ENCODE measurements around the gene GLB1L3.

GLB1L3 gene

DNA sequence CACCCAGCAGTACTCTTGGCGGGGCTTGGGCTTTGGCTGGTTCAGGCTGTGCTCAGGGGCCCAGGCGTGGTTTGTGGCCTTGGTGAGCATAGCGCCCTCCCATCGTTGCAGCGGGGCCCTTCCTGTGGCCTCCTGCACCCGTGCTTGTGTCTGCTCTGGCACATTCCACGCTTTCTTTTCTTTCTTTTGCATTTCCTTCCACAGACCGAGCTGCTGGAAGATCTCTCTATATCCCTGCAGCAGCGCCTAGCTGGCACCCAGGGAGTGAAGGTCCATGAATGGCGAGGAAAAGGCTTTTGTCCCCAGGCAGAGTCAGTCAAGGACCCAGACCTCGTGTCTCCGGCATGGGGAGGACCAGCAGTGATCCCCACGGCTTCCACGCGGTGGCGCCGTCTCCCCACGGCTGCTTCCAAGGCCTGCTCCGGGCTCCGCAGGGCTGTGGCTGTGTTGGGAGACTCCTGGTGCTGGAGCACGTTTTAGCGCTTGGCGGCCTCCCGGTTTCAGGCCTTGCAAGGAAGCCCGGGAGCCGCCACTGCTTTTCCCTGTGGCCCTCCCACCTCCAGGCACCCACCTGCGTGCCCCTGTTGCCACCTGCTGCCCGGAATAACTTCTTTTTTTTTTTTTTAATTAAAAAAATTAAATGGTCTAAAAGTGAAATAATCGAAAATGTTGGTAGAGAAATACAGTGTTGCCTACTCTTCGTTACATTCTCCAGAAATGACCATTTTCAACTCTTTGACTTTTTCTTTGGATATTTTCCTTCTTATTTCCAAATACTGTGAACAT lies 84.1 kb downstream of the GLB1L3 start:
- peak overlapping the region; percentile 29 for H2AFZ ChIP-seq (ENCODE audit: low read depth, low read length)
- H3K27me3 ChIP-seq (ENCODE audit: insufficient read depth, low read length): no peaks in the 10 kb centered on the region
- H3K4me1 ChIP-seq (ENCODE audit: insufficient read depth, low read length): no peaks in the 10 kb centered on the region
- H3K36me3 ChIP-seq (ENCODE audit: insufficient read depth, low read length): no peaks in the 10 kb centered on the region
- H3K4me3 ChIP-seq (ENCODE audit: low read length): no peak overlapping the region
- H3K9me3 ChIP-seq (ENCODE audit: low read length): no peaks in the 10 kb centered on the region

DNA sequence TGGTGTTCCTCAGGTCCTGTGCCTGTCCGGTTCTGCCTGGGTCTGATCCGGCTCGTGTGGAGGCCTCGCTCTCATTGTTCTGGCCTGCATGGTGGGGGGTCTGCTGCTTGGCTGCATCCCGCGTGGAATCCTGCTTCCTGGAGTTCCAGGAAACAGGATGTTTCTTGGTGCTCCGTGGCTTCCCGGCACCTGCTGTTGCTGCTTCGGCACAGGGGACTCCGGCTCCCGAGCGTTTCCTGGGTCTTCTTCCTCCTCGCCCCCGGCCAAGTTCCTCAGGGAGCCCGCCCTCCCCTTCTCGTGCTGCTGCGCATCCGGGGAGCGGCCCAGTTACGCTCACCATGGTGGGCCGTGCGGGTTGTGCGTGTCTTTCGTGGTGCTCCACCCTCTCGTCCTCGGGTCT lies 85.5 kb downstream of the GLB1L3 start:
- Histone ChIP-seq H3K4me3 (ENCODE audit: low read length) (no peak overlapping the region), H3K27me3 (ENCODE audit: insufficient read depth, low read length) (no peaks in the 10 kb centered on the region), H3K4me1 (ENCODE audit: insufficient read depth, low read length) (no peaks in the 10 kb centered on the region), H3K36me3 (ENCODE audit: insufficient read depth, low read length) (no peaks in the 10 kb centered on the region), H3K9me3 (ENCODE audit: low read length) (no peaks in the 10 kb centered on the region), H2AFZ (ENCODE audit: low read depth, low read length) (no peak overlapping the region)

DNA sequence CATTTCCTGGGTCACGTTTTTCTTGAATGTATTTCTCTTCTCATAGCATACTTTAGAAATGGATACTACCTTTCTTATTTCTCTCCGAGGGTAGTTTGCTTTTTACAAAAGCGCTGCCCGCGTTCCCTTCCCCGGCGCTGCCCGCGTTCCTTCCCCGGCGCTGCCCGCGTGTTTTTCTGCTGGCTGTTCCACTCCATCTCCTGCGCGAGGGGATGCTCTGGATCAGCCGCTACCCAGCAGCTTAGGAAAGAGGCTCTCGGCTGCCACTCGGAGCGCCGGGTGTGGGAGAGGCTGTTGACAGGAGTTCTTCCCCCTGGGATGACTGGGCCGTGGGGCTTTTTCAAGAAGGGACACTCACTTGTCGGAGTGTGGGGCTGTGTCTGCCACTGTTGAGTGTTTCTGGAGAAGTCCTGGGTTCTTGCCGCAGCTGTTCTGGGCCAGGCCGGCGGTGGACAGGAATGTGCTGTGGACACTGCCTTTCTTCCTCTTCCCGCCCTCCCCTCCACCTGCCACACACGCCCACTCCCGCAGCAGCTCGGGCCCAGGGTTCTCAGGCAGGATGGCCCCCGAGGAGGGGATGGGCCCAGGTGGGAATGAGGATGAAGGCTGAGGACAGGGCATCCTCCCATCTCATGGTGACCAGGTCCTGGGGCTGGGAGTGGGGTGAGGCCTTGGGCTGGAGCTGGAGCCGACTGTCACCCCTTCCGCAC lies 86.2 kb downstream of the GLB1L3 start:
- no peaks in the 10 kb centered on the region for H3K27me3 ChIP-seq (ENCODE audit: insufficient read depth, low read length)
- H3K36me3 ChIP-seq (ENCODE audit: insufficient read depth, low read length): no peaks in the 10 kb centered on the region
- no peak overlapping the region for H3K4me3 ChIP-seq (ENCODE audit: low read length)
- no peaks in the 10 kb centered on the region for H3K9me3 ChIP-seq (ENCODE audit: low read length)
- H2AFZ ChIP-seq (ENCODE audit: low read depth, low read length): no peak overlapping the region
- H3K4me1 ChIP-seq (ENCODE audit: insufficient read depth, low read length): no peaks in the 10 kb centered on the region

DNA sequence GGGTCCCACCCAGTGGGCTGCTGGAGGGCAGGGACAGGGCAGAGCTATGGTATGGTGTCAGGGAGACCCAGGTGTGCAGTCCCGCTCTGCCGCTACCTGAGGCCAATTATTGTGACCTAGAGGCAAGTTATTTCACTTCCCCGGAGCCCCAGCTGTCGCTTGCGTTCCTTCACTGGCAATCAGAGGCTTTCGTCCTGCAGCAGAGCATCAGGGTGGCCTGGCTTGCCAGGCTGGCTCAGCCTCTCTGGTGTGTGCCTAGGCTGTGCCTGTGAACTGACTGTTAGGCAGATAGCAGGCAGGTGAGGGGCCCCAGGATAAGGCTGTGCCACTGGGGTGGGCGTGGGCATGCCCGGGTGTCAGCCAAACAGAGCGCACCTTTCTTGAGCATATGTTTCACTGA lies 87.0 kb downstream of the GLB1L3 start:
- H3K36me3 ChIP-seq (ENCODE audit: insufficient read depth, low read length): no peaks in the 10 kb centered on the region
- H2AFZ ChIP-seq (ENCODE audit: low read depth, low read length): no peak overlapping the region
- no peak overlapping the region for H3K4me3 ChIP-seq (ENCODE audit: low read length)
- no peaks in the 10 kb centered on the region for H3K4me1 ChIP-seq (ENCODE audit: insufficient read depth, low read length)
- no peaks in the 10 kb centered on the region for H3K9me3 ChIP-seq (ENCODE audit: low read length)
- H3K27me3 ChIP-seq (ENCODE audit: insufficient read depth, low read length): no peaks in the 10 kb centered on the region

DNA sequence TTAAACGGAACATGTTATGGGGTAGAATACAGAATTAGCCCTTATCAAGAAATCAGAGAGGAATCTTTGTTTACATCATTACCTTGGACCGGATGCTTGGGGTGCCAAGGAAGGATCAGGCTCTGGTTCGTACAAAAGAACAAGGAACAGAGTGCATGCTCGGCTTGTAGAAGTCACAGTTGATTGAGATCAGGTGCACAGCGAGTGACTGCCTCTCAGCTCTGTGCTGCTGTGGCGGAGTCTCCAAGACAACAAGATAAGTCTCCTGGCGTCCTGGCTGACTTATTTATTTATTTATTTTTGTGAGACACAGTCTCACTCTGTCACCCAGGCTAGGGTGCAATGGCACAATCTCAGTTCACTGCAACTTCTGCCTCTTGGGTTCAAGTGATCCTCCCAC lies 87.4 kb downstream of the GLB1L3 start:
- no peaks in the 10 kb centered on the region for H3K27me3 ChIP-seq (ENCODE audit: insufficient read depth, low read length)

DNA sequence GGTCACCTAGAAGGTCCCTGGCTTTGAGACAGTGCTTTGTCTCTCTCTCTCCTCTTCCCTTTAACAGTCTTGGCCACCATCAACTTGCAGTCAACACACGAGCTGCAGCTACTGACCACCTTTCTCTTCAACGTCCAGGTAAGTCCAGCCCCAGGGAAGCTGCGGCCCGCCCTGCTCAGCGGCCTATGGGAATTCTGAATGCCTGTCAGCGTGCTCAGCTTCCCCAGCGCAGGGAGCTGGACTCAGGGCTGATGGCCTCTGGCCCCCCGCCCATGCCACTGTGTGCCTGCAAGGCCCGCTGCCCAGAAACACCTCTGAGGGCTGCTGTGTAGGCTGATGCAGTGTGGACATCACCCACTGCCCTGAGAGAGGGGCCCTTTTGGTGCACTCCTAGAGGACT lies 88.1 kb downstream of the GLB1L3 start:
- Histone ChIP-seq H3K9me3 (ENCODE audit: low read length) (no peaks in the 10 kb centered on the region), H3K4me1 (ENCODE audit: insufficient read depth, low read length) (no peaks in the 10 kb centered on the region), H3K4me3 (ENCODE audit: low read length) (no peak overlapping the region), H3K36me3 (ENCODE audit: insufficient read depth, low read length) (no peaks in the 10 kb centered on the region), H2AFZ (ENCODE audit: low read depth, low read length) (no peak overlapping the region), H3K27me3 (ENCODE audit: insufficient read depth, low read length) (no peaks in the 10 kb centered on the region)

More for the DNA sequence above, 87.4 kb downstream of the GLB1L3 start:
- H3K36me3 ChIP-seq (ENCODE audit: insufficient read depth, low read length): no peaks in the 10 kb centered on the region
- no peak overlapping the region for H2AFZ ChIP-seq (ENCODE audit: low read depth, low read length)
- H3K4me3 ChIP-seq (ENCODE audit: low read length): no peak overlapping the region
- H3K9me3 ChIP-seq (ENCODE audit: low read length): no peaks in the 10 kb centered on the region
- no peaks in the 10 kb centered on the region for H3K4me1 ChIP-seq (ENCODE audit: insufficient read depth, low read length)

DNA sequence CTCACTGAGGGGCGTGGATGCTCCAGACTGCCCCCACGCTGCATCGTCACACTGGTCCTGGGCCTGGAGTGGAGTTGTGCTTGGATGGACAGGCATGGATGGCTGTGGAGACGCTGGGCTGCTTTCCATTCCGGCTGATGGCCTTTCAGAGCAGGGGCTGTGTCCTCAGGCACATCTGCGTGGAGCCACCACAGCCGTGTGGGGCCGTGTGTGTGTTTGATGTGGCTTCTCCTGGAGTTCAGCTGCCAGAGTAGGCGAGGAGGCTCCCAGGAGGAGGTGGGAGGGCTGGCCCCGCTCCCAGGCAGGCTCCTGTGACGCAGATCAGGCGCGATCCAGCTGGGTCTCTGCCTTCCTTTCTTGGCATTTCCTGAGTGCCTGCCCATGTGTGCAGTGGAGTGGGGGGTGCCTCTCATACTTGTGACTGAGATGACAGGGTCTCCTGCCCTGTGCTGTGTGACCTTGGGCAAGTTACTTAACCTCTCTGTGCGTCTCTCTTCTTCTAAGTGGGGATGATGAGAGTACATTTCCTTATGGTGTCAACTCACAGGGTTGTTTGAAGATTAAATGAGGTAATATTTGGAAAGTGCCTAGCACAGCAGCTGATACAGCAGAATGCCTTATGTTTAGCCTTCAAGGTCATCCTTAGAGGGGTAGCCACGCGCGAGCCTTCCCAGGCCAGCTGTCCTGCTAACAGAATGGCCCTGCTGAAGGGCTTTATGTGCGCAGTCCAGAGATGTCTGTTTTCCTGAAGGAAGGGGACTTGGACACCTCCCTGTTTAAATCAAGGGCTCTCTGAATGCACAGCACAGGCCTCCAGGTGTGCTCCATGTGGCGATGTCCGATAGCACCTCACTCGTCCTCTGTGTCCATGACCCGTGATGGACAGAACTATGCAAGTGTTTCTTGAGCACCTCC lies 89.1 kb downstream of the GLB1L3 start:
- Histone ChIP-seq H3K36me3 (ENCODE audit: insufficient read depth, low read length) (no peaks in the 10 kb centered on the region), H3K27me3 (ENCODE audit: insufficient read depth, low read length) (no peaks in the 10 kb centered on the region), H3K4me1 (ENCODE audit: insufficient read depth, low read length) (no peaks in the 10 kb centered on the region), H3K9me3 (ENCODE audit: low read length) (no peaks in the 10 kb centered on the region), H2AFZ (ENCODE audit: low read depth, low read length) (no peak overlapping the region), H3K4me3 (ENCODE audit: low read length) (no peak overlapping the region)

DNA sequence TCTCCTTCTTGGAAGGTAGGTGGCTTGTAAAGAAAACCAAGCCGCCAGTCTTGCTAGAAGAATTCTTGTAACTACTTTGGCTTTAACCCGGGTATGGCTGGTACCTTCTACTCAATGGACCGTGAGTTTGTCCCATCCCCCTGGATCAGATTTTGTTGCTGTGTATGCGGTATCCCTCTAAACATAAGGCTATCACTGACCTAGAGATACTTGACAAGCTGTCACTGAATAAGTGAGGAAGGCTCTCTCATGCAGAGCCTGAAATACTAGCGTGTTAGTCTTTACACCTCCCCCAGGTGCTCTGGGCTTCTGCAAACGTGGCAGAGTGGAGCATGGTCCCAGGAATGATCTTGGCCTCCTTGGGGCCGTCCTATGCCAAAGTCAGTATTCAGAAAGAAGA lies 90.1 kb downstream of the GLB1L3 start:
- Histone ChIP-seq H3K27me3 (ENCODE audit: insufficient read depth, low read length) (no peaks in the 10 kb centered on the region), H2AFZ (ENCODE audit: low read depth, low read length) (no peak overlapping the region), H3K36me3 (ENCODE audit: insufficient read depth, low read length) (peaks cover 2% of the 10 kb centered on the region), H3K4me3 (ENCODE audit: low read length) (no peak overlapping the region), H3K4me1 (ENCODE audit: insufficient read depth, low read length) (no peaks in the 10 kb centered on the region), H3K9me3 (ENCODE audit: low read length) (no peaks in the 10 kb centered on the region)

DNA sequence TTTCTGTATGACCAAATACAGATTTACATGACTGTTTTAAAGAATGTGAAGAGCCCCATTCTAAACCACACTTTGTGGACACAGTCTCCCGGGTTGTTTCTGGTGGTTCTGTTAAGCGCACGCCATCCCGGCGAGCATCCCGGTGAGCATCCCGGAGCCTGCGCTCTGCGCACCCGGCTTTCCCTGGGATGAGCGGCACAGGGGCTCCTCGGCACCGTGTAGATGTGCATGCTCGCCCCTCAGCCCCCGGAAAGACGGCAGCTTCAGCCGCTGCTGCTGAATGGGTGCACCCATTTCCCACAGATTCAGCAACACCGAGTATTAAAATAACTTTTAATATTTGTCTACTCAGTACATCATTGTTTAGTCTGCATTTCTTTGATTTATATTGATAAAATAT lies 91.6 kb downstream of the GLB1L3 start:
- Histone ChIP-seq H2AFZ (ENCODE audit: low read depth, low read length) (no peak overlapping the region), H3K4me3 (ENCODE audit: low read length) (no peak overlapping the region), H3K36me3 (ENCODE audit: insufficient read depth, low read length) (peaks cover 4% of the 10 kb centered on the region), H3K4me1 (ENCODE audit: insufficient read depth, low read length) (no peaks in the 10 kb centered on the region), H3K9me3 (ENCODE audit: low read length) (no peaks in the 10 kb centered on the region), H3K27me3 (ENCODE audit: insufficient read depth, low read length) (no peaks in the 10 kb centered on the region)

All from neuron (in vitro differentiated cells).